Forelimb muscle (tissue), 1 donor: ENCODE results near the gene PITPNC1. TPM values are rescaled to one million over a fixed set of nuclear protein-coding genes. Genes with fewer than 3 reads are reported as not detected.
"Not testable (repeated sequence)": the region's sequence is repeated elsewhere in the genome, so short reads cannot be mapped to it uniquely, and the experiment has no call there.

Experiments used
- DNase-seq: peaks from one replicate; pipeline ENCODE4 v3.0.0-alpha.2; 2013; ENCODE audit warnings: low read depth
- polyA plus RNA-seq: library from polyadenylated mRNA; unstranded; fragments of 120-200 nt; gene quantifications from one replicate; pipeline ENCODE4 v1.2.1, GENCODE V29; 2013; ENCODE audit not compliant: insufficient read length

Gene PITPNC1
- polyA plus RNA-seq, 1 donor, result 9.4 TPM

GRCh38 chr17:67725373-67725791 is 348.3 kb downstream of the PITPNC1 start:
- no peak for DNase-seq

DNA sequence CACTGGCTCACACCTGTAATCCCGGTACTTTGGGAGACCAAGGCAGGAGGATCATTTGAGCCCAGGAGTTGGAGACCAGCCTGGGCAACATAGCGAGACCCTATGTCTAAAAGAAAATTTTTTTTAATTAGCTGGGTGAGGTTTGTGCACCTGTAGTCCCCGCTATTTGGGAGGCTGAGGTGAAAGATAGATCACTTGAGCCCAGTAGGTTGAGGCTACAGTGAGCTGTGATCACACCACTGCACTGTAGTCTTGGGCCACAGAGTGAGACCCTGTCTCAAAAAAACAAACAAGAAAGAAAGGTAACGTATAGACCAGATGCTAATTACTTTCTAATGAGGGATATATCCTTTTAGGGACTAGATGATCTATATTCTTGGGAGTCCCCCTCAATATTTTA is 348.7 kb downstream of the PITPNC1 start:
- no peak for DNase-seq

GRCh38 chr17:67727152-67728039 is 350.3 kb downstream of the PITPNC1 start:
- DNase-seq, result not testable (repeated sequence)

- DNase-seq, result no peak
Observed at GRCh38 chr17:67729903-67730302, 352.8 kb downstream of the PITPNC1 start.

DNA sequence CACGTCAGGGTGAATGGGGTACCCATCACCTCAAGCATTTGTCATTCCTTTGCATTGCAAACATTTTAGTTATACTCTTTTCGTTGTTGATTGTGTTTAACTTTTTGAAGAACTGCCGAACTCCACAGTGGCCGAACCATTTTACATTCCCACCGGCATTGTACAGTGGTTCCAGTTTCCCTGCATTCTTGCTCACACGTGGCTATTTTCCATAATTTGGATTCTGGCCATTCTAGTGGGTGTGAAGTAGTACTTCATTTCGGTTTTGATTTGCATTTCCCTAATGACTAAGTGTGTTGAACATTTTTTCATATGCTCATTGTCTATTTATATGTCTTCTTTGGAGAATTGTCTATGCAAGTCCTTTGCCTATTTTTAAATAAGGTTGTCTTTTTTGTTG is 353.6 kb downstream of the PITPNC1 start:
- DNase-seq, result no peak

DNA sequence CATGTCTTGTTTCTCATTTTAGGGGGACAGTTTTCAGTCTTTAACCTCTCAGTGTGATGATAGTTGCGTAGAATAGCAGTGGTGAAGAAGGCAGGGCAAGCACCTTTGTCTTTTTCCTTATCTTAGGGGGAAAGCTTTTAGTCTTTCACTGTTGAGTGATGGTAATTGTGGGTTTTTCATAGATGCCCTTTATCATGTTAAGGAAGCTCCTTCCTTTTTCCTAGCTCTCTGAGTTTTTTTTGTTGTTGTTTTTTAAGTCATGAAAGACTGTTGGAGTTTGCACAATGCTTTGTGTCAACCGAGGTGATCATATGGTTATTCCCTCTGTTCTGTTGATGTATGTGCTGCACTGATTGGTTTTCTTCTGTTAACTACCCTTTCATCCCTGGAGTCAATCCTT is 356.4 kb downstream of the PITPNC1 start:
- DNase-seq, result no peak

GRCh38 chr17:67737145-67737544 is 360.1 kb downstream of the PITPNC1 start:
- DNase-seq, result no peak

GRCh38 chr17:67742025-67742424 is 364.9 kb downstream of the PITPNC1 start:
- DNase-seq, result no peak

Other genes starting within 250 kb of the PITPNC1 start
- 20.6 TPM for gene HELZ, start 132.1 kb upstream of the PITPNC1 start, polyA plus RNA-seq
- gene PSMD12, start 10.7 kb upstream of the PITPNC1 start, polyA plus RNA-seq, result 33.1 TPM